Right renal pelvis (tissue), 4 donors: ENCODE data around the gene PAQR9. TPM values are rescaled to one million over a fixed set of nuclear protein-coding genes. Genes with fewer than 3 reads are reported as not detected.
A peak's percentile ranks its signal among the peaks of the same experiment; 100 is the strongest.
"Not testable (repeated sequence)": the region's sequence is repeated elsewhere in the genome, so short reads cannot be mapped to it uniquely, and the experiment has no call there.

Source experiments
- DNase-seq, 4 donors: peaks; one replicate each; pipeline ENCODE4 v3.0.0-alpha.2; 2013; ENCODE audit warnings: low read depth in 4 of 4, low spot score in 3 of 4, missing footprints in 1 of 4
- polyA plus RNA-seq, 4 donors: library from polyadenylated mRNA; unstranded; fragments of 120-200 nt; gene quantifications; one replicate each; pipeline ENCODE4 v1.2.1, GENCODE V29; 2013; ENCODE audit not compliant: insufficient read length in 4 of 4

The PAQR9 gene, protein sequence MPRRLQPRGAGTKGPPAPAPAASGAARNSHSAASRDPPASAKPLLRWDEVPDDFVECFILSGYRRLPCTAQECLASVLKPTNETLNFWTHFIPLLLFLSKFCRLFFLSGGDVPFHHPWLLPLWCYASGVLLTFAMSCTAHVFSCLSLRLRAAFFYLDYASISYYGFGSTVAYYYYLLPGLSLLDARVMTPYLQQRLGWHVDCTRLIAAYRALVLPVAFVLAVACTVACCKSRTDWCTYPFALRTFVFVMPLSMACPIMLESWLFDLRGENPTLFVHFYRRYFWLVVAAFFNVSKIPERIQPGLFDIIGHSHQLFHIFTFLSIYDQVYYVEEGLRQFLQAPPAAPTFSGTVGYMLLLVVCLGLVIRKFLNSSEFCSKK
- under 1 TPM; 0.49 to 0.87 (median 0.69) TPM for polyA plus RNA-seq

DNA sequence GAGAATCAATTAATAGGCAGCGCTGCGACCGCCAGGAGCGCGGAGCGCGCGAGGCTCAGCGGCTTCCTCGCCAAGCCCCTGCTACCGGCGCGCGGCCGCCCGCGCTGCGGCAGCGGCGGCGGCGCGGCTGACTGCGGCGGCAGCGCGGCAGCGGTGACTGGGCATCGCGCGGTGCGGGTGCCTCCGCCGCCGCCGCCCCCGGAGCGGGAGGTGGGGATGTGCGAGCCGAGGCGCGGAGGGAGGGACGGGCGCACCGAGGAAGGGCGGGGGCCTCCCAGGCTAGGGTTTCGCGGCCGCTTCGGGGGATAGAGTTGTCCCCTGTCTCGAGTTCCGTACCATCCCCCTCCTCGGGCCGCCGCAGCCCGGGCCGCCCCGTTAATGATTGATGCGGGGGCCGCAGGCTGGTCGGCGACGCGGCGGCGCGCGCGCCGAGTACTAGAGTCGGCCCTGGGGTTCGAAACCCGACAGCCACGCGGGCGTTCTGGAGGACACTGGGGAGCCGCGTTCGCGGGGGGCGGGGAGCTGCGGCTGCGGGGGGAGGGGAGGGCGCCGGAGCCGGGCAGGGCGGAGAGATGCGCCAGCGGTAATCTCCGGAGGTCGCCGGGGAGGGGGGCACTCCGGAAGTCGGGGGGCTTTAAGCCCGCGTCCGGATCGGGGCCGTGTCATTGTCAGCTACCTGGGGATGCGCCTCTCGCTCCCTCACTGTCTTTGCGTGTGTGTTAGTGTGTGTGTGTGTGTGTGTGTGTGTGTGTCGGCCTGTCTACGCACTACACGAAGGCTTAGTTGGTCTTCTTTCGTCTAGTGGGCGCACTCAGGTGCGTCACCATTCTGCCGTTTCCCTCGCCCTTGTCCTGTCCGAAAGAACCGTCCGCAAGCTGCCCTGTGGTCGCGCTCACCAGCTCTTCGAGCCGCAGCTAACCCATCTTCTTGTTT lies at the start of gene PAQR9:
Gene PAQR9, minus strand, starts transcription at position 159 of the 933 bp plus-strand sequence. CDS start 338 bp downstream, outside the sequence.
- peak in 1 of 4 donors; percentile 53 for DNase-seq

DNA sequence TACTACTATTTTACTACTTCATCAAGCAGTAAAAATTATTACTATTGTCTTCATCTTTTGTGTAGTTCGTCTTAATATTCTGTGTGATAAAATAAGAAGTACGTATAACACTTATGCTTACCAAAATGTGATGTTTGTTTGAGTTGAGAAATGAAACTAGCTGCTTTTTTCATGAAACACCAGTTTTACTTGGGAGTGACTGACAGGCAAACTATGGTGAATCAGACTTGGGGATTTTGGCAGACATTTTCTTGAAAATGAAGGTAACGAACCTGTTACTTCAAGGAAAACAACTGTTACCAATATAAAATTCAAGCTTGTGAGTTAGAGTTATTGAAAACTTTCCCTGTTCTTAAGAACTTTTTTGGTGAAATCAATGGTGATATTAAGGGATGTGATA lies 48.2 kb upstream of the PAQR9 start:
- no peak for DNase-seq

DNA sequence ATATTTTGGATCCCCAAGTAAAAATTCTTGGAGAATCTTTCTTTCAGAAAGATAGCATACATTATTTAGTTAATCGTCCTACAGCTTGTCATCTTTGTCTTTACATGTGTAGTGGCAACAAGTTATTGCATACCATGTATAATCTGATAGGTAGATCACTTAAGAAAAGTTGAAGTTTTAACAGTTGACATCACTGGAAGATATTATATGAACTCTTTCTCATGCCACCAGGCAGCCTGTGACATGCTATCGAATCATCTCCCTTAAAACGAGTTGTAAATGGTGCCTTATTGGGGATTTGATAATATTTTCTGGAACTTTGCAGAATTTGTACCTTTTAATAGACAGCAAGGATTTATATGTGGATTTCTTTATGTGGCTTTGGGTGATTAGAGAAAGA lies 46.5 kb upstream of the PAQR9 start:
- no peak for DNase-seq

DNA sequence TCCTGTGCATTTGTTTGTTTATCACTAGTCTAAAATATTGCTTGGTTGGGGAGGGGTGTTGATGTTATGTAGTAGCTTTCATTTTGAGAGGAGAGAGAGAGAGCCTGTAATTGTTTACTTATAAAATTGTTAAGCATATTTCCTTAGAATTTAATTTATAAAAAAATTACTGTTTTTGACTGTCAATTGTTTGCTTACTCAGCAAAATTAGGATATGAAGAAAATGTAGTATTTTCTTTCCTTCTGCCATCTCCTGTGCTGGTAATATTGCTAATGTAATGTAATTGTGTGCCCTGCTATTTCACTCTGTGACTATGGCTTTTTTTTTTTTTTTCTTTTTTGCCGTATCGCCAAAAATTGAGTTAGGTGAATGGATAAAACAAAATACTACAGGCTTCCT lies 41.3 kb upstream of the PAQR9 start:
- DNase-seq, result no peak

DNA sequence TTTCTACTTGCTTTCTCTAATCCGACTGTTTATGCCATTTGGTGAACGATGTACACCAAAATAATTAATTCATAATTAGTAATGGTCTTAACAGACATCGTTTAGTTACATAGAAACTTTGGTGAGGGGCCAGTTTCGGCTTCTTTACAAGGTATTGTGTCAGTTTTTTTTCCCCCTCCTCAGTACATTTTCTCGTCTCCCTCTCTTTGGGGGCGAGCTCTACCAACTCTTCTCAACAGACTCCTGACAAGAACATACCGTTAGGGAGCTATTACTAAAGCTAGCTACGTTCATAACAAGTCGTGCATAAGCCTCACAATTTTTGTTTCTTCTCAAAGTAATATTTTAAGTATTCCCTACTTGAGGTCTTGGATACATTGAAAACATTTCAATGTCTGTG lies 39.3 kb upstream of the PAQR9 start:
- no peak for DNase-seq

DNA sequence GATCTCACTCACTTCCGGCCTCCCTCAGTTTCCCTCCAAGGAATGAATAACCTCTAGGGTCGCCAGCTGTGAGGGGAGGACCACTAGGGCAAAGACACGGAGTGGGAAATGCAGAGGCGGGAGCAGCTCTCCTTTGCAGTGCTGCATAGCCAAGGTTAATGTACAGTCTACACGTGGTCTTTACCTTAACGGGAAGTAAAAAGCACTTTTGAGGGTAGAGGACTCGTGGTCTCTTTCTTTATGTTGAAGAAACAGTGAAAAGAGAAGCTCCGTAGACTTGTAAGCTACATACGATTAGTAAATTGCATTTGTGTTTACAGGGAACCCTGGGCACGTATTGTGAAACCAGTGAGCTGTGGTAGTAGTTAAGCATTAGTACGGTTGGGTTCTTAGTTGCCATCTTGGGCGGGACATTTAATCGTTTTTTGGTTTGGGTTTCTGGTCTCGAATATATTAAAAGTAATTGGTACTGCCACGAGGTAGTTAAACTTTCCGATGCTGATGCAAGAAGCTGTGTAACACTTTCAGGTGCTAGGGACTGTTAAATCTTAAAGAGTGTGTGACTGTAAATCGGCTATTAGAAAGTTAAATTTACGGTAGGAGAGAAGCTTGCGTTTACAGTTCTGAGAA lies 38.7 kb upstream of the PAQR9 start:
- DNase-seq, result no peak

DNA sequence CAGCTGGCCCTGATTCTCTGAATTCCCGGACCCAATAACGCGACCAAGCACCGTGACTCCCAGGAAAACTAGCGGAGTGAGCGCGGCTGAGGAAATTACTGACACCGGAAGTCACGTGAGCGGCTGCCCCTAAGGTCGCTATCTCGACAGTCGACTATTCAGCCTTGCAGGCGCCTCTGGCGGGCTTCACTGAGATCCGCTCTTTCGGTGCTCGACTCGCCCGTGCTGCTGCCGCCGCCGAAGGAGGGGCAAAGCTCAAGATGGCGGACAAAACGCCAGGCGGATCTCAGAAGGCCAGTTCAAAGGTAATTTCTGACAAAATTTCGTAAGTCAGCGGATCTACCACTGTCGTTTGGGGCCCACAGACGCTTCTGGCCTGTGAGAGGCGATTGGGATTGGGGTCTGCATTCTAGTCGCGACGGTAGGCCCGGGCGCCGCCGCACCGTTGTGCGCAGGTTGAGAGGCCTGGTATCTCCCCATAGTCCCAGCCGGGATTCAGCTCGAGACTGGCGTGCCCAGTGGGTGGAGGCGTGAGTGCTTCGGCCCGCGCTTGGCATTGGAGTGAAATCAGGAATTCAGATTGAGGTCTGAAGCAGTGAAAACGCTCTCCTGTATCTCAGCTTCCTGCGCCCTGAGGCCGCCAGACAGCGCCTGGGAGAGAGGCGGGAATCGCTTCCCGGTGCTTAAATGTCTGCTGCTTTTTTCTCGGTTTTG lies 38.1 kb upstream of the PAQR9 start, which contains the start of gene U2SURP:
Gene U2SURP, plus strand, starts transcription at position 202 of the 714 bp plus-strand sequence. Its CDS starts 59 bp downstream, at position 261.
- peak; percentile 95 to 97 (median 96) for DNase-seq

DNA sequence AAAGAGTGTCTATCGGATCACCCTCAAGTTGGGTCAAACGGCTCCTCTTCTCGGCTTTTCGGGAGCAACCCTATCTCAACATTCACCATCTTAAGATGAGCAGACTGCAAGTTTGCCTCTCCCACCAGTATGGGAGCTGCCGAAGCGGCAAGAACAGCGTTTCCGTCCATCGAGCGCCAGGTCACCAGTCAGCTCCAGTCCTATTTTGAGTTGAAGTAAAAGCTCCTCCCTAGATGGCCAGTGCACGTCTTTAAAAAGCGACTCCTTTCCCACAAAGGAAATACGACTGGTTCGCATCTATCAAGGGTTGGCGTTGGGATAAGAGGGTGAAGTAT lies 37.5 kb upstream of the PAQR9 start:
- no peak for DNase-seq

DNA sequence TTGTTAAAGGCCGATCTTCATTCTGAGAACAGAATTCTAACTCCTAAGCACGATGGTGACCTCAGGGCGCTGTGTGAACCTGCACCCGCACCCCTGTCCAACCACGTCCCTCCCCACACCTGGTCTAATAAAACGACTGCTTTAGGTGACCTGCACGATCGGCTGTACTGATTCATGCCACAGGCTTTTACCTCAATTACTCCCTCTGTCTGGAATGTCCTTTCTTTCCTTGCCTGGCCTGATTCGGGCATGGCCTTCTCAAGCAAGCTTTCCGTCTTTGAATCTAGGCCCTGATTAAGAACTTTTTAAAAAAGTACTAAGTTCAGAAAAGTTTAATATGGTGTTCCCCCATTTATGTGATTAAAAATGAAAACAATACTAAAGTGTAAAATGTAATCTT lies 37.1 kb upstream of the PAQR9 start:
- peak in 1 of 4 donors; percentile 40 for DNase-seq

DNA sequence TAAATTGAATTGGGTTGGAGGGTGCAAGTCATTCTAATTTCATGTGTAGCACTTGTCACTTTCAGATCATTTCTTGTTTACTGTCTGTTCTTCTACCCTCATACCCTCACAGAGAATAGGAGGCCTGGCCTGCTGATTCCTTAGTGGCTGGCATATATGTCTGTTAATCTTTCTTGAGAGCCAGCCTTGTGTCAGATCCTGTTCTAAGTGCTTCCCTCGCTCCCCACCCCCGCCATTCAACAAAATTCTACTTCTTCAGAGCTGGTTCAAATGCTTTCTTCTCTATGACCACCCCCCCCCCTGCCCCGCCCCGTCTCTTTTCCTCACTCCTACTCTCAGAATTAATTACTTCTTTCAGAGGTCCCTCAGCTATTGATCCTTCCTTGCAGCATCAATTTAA lies 36.4 kb upstream of the PAQR9 start:
- DNase-seq, result no peak

DNA sequence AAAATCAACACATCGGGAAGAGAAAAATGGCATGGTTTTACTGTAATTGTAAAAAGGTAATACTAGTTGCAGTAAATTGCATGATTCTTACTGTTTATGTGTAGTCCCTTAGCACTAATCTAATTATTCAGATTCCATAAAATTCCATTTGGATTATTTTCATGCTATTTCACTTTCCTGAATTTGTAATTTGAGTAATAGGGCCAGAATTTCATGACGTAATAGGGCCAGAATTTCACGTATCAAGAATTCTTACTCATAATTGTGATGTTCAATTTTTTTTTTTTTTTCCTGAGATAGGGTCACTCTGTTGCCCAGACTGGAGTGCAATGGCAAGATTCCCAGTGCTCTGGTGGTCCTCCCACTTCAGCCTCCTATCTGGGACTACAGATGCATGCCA lies 35.0 kb upstream of the PAQR9 start:
- no peak for DNase-seq

DNA sequence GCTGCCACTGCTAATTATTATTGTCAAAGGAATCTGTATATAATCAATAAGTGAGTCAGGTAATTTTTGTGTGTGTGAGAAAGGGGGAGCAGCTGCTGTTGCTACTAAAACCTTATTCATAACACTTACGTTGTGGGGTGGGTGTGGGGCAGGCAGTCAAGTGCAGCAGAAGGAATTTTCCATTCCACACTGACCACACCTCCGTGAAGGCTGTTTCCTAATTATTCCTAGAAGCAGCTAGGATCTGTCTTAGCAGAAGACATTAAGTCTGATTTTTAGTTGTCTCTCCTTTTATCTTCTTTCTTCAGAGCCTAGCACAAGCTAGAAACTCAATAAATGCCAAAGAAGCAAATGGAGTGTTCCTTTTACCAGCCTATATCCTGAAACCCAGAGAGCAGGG lies 33.9 kb upstream of the PAQR9 start:
- DNase-seq, result no peak

DNA sequence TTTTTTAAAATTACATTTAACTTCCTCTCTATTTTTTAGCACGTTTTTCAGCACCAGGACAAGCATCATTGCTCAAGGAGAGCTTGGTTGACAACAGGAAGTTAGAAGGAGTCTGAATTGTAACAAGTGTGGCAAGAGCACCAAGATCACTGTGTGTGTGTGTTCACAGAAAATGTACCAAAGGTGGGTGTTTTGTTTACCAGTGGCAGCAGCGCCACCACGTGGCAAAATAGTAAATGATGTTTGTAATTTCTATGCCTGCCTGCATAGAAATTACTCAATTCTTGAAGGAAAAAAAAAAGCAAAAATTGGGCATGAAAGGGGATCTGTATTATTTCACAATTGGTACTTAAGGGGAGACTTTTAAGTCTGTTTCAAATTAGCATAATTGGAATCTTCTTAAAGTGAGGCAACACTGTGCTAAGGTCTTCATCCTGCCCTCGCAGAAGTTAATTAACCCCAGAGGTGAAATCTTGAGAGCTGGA lies 30.5 kb upstream of the PAQR9 start:
- DNase-seq, result peak; percentile 31 to 60 (median 48)

DNA sequence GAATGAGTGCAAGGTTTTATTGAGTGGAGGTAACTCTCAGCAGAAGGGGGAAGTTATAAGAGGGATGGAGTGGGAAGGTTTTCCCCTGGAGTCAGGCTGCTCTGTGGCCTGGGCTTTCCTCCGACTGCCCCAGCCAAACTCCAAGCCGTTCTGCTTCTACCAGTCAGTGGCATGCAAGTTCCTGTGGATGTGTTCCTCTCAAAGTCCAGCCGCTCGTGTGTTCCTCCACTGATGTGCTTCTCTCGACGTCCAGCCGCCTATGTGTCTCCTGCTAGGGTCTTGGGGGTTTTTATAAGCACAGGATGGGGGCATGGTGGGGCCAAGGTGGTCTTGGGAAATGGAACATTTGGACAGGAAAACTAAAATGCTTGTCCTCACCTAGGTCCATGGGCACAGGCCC lies 28.8 kb upstream of the PAQR9 start:
- no peak for DNase-seq

DNA sequence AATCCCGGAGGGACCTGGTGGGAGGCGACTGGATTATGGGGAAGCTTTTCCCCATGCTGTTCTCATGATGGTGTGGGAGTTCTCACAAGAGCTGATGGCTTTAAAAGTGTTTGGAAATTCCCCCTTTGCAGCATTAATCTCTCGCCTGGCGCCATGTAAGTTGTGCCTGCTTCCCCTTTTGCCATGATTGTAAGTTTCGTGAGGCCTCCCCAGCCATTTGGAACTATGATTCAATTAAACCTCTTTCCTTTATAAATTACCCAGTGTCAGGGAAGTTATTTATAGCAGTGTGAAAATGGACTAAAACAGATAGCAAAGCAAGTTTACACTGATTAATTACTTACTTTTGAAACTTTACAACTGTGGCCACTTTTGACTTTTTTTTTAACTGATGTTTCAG lies 27.2 kb upstream of the PAQR9 start:
- DNase-seq, result no peak

DNA sequence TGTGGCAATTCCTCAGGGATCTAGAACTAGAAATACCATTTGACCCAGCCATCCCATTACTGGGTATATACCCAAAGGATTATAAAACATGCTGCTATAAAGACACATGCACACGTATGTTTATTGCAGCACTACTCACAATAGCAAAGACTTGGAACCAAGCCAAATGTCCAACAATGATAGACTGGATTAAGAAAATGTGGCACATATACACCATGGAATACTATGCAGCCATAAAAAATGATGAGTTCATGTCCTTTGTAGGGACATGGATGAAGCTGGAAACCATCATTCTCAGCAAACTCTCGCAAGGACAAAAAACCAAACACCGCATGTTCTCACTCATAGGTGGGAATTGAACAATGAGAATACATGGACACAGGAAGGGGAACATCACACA lies 25.4 kb upstream of the PAQR9 start:
- not testable (repeated sequence) for DNase-seq

DNA sequence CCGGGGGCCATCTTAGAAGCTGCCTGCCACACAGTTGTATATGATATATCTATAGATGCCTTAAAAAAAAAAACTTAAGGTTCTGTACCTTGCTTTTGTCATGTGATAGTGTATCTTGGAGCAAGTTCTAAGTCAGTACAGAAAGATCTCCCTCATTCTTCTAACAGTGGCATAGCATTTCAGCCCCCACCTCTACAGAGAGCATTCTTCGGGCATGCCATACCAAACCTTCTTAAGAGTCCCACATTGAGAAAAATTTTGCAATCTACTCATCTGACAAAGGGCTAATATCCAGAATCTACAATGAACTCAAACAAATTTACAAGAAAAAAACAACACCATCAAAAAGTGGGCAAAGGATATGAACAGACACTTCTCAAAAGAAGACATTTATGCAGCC lies 24.7 kb upstream of the PAQR9 start:
- DNase-seq, result not testable (repeated sequence)

DNA sequence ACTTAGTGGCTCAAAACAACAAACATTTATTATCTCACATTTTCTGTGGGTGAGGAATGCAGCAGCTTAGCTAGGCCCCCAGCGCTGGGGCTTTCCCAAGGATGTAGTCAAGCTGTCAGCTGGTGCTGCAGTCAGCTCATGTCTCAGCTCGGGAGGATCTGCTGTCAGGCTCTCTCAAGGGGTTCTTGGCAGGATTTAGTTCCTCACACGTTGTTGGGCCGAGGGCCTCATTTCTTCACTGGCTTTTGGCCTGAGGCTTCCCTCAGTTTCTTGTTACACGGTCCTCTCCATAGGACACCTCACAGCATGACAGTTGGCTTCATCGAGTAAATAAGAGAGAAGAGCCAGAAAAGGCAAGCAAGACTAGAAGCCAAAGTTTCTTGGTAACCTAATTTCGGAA lies 24.2 kb upstream of the PAQR9 start:
- DNase-seq, result no peak

DNA sequence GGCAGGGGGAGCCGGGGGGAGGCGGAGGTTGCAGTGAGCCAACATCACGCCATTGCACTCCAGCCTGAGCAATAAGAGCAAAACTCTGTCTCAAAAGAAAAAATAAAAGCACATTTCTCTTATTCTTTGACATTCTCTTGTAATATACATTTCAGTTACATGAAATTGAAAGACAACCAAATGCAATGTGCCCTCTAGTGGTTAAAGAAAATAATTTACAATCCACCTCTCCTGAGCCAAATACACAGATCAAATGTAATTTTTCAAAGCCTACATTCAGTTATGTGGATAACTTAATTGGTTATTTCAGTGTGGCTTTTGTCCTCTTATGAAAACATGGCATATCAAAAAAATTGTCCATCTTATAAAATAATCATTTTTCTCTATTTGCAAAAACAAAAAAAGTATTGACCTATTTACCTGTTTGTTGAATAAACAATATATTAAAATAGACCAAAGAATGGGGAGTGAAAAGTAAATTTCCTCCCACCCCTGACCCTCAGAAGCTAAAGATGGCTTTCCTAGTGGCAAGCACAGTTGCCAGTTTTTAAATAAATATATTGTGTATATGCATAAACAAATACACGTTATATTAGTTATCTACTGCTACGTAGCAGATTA lies 23.7 kb upstream of the PAQR9 start:
- no peak for DNase-seq

DNA sequence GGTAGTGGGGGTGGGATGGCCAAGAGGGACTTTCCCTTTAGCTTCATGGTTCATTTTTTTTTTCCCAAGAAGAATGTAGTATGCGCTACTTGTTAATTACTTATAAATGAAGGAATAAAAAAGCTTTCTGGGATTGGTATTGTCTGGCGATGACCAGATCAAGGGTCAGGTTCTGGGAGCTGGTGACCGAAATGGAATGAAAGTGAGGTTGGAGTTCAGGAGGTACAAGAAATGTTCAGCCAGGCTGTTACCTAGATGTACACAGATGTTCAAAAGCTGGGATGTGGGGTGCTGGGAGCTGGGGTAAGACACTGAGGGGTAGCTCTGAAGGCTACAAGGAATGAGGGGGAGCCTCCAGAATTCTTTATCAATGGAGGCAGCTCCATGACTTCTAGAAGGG lies 20.8 kb upstream of the PAQR9 start:
- DNase-seq, result no peak
